HG03108 (cell line): ENCODE data around the gene TMEM129.

ENCODE experiments used
- ATAC-seq: cut with Tn5 transposase; IDR thresholded peaks from one replicate; pipeline ENCODE4 v1.9.1; 2021; ENCODE audit warnings: moderate library complexity; ENCODE audit not compliant: unreplicated experiment

TMEM129 gene

GRCh38 chr4:1745165-1745564, 24.0 kb upstream of the TMEM129 start:
- ATAC-seq = no peak

GRCh38 chr4:1744552-1744951, 23.4 kb upstream of the TMEM129 start:
- no peak for ATAC-seq

GRCh38 chr4:1743975-1744374, 22.9 kb upstream of the TMEM129 start:
- ATAC-seq = no peak

GRCh38 chr4:1743551-1743950, 22.4 kb upstream of the TMEM129 start:
- ATAC-seq = no peak

GRCh38 chr4:1741208-1741607, 20.1 kb upstream of the TMEM129 start:
- no peak for ATAC-seq

GRCh38 chr4:1740021-1740545, 19.0 kb upstream of the TMEM129 start:
- ATAC-seq = no peak

- ATAC-seq = no peak
Observed at GRCh38 chr4:1739358-1739757, 18.2 kb upstream of the TMEM129 start.

- ATAC-seq = no peak
Observed at GRCh38 chr4:1738410-1738809, 17.3 kb upstream of the TMEM129 start.

- no peak for ATAC-seq
Observed at GRCh38 chr4:1737666-1738065, 16.5 kb upstream of the TMEM129 start.

- ATAC-seq = no peak
Observed at GRCh38 chr4:1736812-1737211, 15.7 kb upstream of the TMEM129 start.

GRCh38 chr4:1735215-1735614, 14.1 kb upstream of the TMEM129 start:
- ATAC-seq = no peak

- no peak for ATAC-seq
Observed at GRCh38 chr4:1732911-1733310, 11.8 kb upstream of the TMEM129 start.

GRCh38 chr4:1731180-1731579, 10.1 kb upstream of the TMEM129 start:
- no peak for ATAC-seq

GRCh38 chr4:1730532-1731135, 9.5 kb upstream of the TMEM129 start:
- no peak for ATAC-seq

- ATAC-seq = no peak
Observed at GRCh38 chr4:1728061-1728980, 7.2 kb upstream of the TMEM129 start.

- ATAC-seq = no peak
Observed at GRCh38 chr4:1727117-1728031, 6.3 kb upstream of the TMEM129 start.

- ATAC-seq = no peak
Observed at GRCh38 chr4:1726146-1726934, 5.2 kb upstream of the TMEM129 start.

- no peak for ATAC-seq
Observed at GRCh38 chr4:1725521-1725920, 4.4 kb upstream of the TMEM129 start.

- ATAC-seq = no peak
Observed at GRCh38 chr4:1723131-1723801, 2.1 kb upstream of the TMEM129 start.
